Neutrophil (primary cell): Measurements from ENCODE around the gene HSPA6.
"Not testable (repeated sequence)": the region's sequence is repeated elsewhere in the genome, so short reads cannot be mapped to it uniquely, and the experiment has no call there.

Source experiments
- H3K27ac ChIP-seq: fragments of 200-600 bp; sonication (generic); 2 replicates; pipeline ENCODE4 v1.5.1; 2016; ENCODE audit warnings: mild to moderate bottlenecking, moderate library complexity
- H3K27me3 ChIP-seq: fragments of 200-600 bp; sonication (generic); 2 replicates; pipeline ENCODE4 v1.6.0; 2016; ENCODE audit warnings: mild to moderate bottlenecking
- H3K36me3 ChIP-seq: fragments of 200-600 bp; sonication (generic); 2 replicates; pipeline ENCODE4 v1.5.1; 2017
- H3K4me1 ChIP-seq, 2 experiments: fragments of 200-600 bp in 1 of 2; sonication (generic) in 1 of 2; 1 replicate in 1 of 2; 2 replicates in 1 of 2; pipeline versions ENCODE4 v1.5.1 to v1.6.1; 2013 to 2016; ENCODE audit warnings: low read depth in 1 of 2, low read length in 1 of 2, mild to moderate bottlenecking in 1 of 2, moderate library complexity in 1 of 2; ENCODE audit not compliant: control insufficient read depth in 1 of 2, insufficient read depth in 1 of 2
- H3K4me3 ChIP-seq, 2 experiments: fragments of 200-600 bp in 1 of 2; sonication (generic) in 1 of 2; 1 replicate in 1 of 2; 2 replicates in 1 of 2; pipeline ENCODE4 v1.5.1; 2013 to 2016; ENCODE audit warnings: low read depth in 1 of 2, low read length in 1 of 2, mild to moderate bottlenecking in 1 of 2, moderate library complexity in 1 of 2
- H3K9me3 ChIP-seq: fragments of 200-600 bp; sonication (generic); 2 replicates; pipeline ENCODE4 v1.5.1; 2016
- TF ChIP-seq, protein P1 (sequence below): fragments of 200-600 bp; sonication (generic); IDR thresholded peaks from 2 replicates; pipeline ENCODE4 v1.5.1; 2016; ENCODE audit warnings: antibody characterized with exemption

The HSPA6 gene

DNA sequence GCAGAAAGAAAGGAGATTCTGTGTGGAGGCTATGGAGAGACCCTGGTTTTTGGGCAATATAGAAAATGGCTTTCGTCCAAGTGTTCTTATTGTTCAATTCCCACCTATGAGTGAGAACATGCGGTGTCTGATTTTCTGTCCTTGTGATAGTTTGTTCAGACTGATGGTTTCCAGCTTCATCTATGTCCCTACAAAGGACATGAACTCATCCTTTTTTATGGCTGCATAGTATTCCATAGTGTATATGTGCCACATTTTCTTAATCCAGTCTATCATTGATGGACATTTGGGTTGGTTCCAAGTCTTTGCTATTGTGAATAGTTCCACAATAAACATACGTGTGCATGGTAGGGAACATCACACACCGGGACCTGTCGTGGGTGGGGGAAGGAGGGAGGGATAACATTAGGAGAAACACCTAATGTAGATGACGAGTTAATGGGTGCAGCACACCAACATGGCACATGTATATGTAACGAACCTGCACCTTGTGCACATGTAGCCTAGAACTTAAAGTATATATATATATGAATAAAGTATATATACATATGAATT, 14.7 kb downstream of the HSPA6 start:
- H3K27ac ChIP-seq, H3K9me3 ChIP-seq, H3K27me3 ChIP-seq, H3K4me3 ChIP-seq, H3K36me3 ChIP-seq: not testable (repeated sequence)
- peaks cover 38 to 43% of the 10 kb centered on the region in 2 experiments for H3K4me1 ChIP-seq

DNA sequence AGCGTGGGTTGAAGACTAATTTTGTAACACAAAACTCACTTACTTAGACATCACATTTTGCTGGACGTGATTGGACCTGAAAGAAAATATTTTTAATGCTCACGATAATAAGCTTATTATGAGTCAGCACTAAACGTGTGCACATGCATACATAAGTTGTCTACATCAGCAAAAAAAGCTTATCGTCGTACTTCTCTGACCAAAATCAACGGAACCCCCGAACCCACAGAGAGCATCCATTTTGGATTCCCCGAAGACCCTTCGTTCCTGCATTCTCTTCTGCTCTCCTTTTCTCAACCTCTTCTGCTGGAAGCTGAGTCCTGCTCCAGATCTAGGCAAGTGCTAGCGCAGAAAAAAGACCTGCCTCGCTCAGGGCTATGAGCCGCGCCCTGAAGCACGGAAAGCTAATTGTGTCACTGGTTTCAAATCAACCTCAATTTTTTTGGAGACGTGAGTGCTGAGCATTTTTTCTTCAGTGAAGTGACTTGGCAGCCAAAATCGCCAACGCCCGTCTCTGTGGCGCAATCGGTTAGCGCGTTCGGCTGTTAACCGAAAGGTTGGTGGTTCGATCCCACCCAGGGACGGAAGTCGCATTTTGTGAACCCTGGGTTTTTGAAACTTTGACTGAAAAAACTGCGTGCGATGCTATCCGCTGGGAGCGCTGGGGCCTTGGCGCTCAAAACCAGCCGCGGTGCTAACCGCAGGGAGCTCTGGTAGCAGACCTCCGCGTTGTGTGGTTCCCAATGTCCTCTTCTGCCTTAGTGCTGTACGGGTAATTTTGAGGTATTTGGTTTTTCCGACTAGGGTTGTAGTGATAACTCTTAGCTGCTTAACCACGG, 15.6 kb downstream of the HSPA6 start:
- Histone ChIP-seq H3K36me3 (peaks cover 12% of the 10 kb centered on the region), H3K4me3 (peak overlapping the region; percentile 51 to 57), H3K4me1 (peaks cover 45 to 51% of the 10 kb centered on the region in 2 experiments), H3K27ac (peak overlapping the region; percentile 84)
- not testable (repeated sequence) for H3K27me3 ChIP-seq, H3K9me3 ChIP-seq

DNA sequence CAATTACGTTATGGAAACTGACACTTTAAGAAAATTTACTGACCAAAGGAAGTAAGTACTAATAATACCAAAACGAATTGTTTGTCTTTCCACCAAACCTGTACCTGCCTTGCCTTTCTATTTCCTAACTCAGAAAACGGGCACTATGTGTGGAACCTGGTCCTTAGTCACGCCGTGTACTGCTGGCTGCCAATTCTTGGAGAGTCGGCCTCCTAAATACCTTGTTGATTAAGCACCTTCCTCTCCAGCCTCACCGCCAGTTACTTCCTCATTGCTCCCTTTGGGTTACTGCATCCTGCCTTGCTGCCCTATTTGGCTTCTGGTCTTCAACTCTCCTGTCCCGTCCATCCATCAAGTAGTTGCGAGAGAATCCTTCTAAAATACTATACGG, 16.2 kb downstream of the HSPA6 start:
- H3K27ac ChIP-seq = peak overlapping the region; percentile 84
- peaks cover 12% of the 10 kb centered on the region for H3K36me3 ChIP-seq
- H3K4me3 ChIP-seq = peak overlapping the region; percentile 51 to 57
- H3K9me3 ChIP-seq, H3K27me3 ChIP-seq: not testable (repeated sequence)
- peaks cover 51 to 57% of the 10 kb centered on the region in 2 experiments for H3K4me1 ChIP-seq

DNA sequence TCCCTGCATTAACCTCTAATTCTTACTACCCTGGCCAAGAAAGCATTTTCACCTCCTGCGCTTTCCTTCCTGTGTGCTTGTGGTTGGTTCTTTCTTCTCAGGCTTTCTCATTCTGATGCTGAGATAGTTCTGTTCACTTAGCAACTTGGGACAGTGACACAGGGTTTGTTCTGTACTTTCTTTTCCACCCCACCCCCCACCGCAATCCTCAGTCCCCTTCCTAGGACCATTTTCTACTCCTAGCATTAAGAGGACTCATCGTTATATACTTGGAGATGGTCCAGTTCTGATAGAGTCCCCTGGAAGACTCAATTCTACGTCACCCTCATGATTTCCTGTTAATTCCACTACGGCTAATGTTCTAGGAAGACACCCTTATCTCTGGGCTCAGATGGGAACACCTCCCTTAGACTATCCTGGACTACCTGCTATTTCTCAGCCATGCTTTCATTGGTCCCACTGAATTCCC, 17.8 kb downstream of the HSPA6 start:
- not testable (repeated sequence) for H3K9me3 ChIP-seq, H3K27me3 ChIP-seq
- peaks cover 13% of the 10 kb centered on the region for H3K36me3 ChIP-seq
- H3K27ac ChIP-seq = peak overlapping the region; percentile 61
- H3K4me3 ChIP-seq = peak overlapping the region; percentile 18 to 39
- H3K4me1 ChIP-seq = peaks cover 59 to 70% of the 10 kb centered on the region in 2 experiments

GRCh38 chr1:161543125-161543524, 18.8 kb downstream of the HSPA6 start:
- H3K27me3 ChIP-seq, H3K9me3 ChIP-seq: not testable (repeated sequence)
- Histone ChIP-seq H3K27ac (peak overlapping the region; percentile 52), H3K36me3 (peaks cover 23% of the 10 kb centered on the region), H3K4me1 (peaks cover 59 to 70% of the 10 kb centered on the region in 2 experiments), H3K4me3 (peak overlapping the region; percentile 20 to 30)

- H3K9me3 ChIP-seq, H3K27me3 ChIP-seq: not testable (repeated sequence)
- peaks cover 26% of the 10 kb centered on the region for H3K36me3 ChIP-seq
- peak overlapping the region; percentile 26 to 55 for H3K4me3 ChIP-seq
- H3K27ac ChIP-seq = peak overlapping the region; percentile 82
- peaks cover 60 to 72% of the 10 kb centered on the region in 2 experiments for H3K4me1 ChIP-seq
These were observed 20.8 kb downstream of the HSPA6 start for GRCh38 chr1:161545005-161545731.

DNA sequence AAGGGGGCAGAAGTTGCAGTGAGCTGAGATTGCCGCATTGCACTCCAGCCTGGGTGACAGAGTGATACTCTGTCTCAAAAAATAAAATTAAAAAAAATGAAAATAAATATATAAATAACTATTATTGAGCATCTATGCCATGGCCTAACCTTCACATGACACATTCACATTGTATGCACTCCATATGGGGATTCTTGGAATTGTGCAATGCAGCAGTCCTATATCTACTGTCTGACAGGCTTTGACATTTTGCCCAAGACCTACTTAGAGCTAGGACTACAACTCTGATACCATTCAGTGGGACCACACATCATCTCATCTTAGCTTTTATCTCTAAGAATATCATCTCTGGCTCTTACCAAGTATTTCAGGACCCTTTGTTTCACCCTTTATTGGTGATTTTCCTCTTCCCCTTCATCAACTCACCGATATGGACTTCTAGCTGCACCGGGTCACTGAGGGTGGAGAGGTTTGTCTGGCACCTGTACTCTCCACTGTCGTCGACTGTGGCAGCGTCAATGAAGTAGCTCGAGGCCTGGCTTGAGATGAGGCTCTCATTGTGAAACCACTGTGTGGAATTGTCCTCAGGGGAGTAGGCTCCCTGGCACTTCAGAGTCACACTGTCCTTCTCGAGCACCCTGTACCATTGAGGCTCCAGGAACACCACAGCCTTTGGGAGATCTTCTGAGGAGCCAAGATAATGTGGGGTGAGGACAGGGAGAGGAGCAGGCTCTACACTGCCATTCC, 23.8 kb downstream of the HSPA6 start:
- Histone ChIP-seq H3K27ac (peak overlapping the region; percentile 82), H3K4me3 (peak overlapping the region; percentile 58 to 65), H3K36me3 (peaks cover 26% of the 10 kb centered on the region), H3K4me1 (peaks cover 49 to 67% of the 10 kb centered on the region in 2 experiments)
- H3K27me3 ChIP-seq, H3K9me3 ChIP-seq: not testable (repeated sequence)

- H3K4me1 ChIP-seq = peaks cover 45 to 64% of the 10 kb centered on the region in 2 experiments
- peaks cover 19% of the 10 kb centered on the region for H3K36me3 ChIP-seq
- H3K27ac ChIP-seq = peak overlapping the region; percentile 82
- not testable (repeated sequence) for H3K9me3 ChIP-seq, H3K27me3 ChIP-seq
- H3K4me3 ChIP-seq = peak overlapping the region; percentile 58 to 65
These were observed 24.5 kb downstream of the HSPA6 start for GRCh38 chr1:161548749-161549406.

- H3K4me3 ChIP-seq = peak within 1 kb of the TSS; percentile 58 to 65
- H3K4me1 ChIP-seq = peaks cover 49 to 65% of the 10 kb centered on the region in 2 experiments
- no peaks in the 10 kb centered on the region for H3K9me3 ChIP-seq
- TF ChIP-seq, protein P1, sequence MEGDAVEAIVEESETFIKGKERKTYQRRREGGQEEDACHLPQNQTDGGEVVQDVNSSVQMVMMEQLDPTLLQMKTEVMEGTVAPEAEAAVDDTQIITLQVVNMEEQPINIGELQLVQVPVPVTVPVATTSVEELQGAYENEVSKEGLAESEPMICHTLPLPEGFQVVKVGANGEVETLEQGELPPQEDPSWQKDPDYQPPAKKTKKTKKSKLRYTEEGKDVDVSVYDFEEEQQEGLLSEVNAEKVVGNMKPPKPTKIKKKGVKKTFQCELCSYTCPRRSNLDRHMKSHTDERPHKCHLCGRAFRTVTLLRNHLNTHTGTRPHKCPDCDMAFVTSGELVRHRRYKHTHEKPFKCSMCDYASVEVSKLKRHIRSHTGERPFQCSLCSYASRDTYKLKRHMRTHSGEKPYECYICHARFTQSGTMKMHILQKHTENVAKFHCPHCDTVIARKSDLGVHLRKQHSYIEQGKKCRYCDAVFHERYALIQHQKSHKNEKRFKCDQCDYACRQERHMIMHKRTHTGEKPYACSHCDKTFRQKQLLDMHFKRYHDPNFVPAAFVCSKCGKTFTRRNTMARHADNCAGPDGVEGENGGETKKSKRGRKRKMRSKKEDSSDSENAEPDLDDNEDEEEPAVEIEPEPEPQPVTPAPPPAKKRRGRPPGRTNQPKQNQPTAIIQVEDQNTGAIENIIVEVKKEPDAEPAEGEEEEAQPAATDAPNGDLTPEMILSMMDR = no peak
- H3K36me3 ChIP-seq = peaks cover 18% of the 10 kb centered on the region
- no peaks in the 10 kb centered on the region for H3K27me3 ChIP-seq
- peak within 1 kb of the TSS; percentile 82 for H3K27ac ChIP-seq
These were observed 25.3 kb downstream of the HSPA6 start, which contains the start of gene FCGR3A for GRCh38 chr1:161549652-161550051. Gene FCGR3A (minus strand): TSS chr1:161549818. CDS start chr1:161549736, 82 bp downstream.

GRCh38 chr1:161550942-161551341, 26.6 kb downstream of the HSPA6 start:
- Histone ChIP-seq H3K4me1 (peaks cover 50 to 65% of the 10 kb centered on the region in 2 experiments), H3K4me3 (peak overlapping the region in 1 of 2 experiments; percentile 51), H3K27ac (peak overlapping the region; percentile 74), H3K36me3 (peaks cover 14% of the 10 kb centered on the region)
- H3K9me3 ChIP-seq, H3K27me3 ChIP-seq: not testable (repeated sequence)

GRCh38 chr1:161553631-161554030, 29.3 kb downstream of the HSPA6 start:
- H3K36me3 ChIP-seq, H3K27me3 ChIP-seq, H3K9me3 ChIP-seq: not testable (repeated sequence)
- H3K4me1 ChIP-seq = peaks cover 60 to 67% of the 10 kb centered on the region in 2 experiments
- peak overlapping the region; percentile 90 for H3K27ac ChIP-seq
- H3K4me3 ChIP-seq = peak overlapping the region in 1 of 2 experiments; percentile 52
